Measurements from ENCODE around the gene NEK11. TPM values are rescaled to one million over a fixed set of nuclear protein-coding genes. Genes with fewer than 3 reads are reported as not detected.

NEK11 gene
- total and polyA plus RNA-seq, 2 donors (not counting 3 experiments of a cell fraction or from before 2014, with no cell fraction given), result 1.7 to 4.3 TPM

GRCh38 chr3:131174752-131175151 lies 148.1 kb downstream of the NEK11 start:
- BruUV-seq (replicated peaks), result no TSS peak
- Histone ChIP-seq H4K20me1 (replicated peaks; ENCODE audit: control insufficient read depth, extremely low read depth, insufficient read depth, low read length) (no peaks in the 10 kb centered on the region), H3K9me3 (replicated peaks; ENCODE audit: control insufficient read depth, insufficient read depth, low read length) (no peaks in the 10 kb centered on the region), H2AFZ (ENCODE audit: low read depth, low read length) (no peak overlapping the region), H3K79me2 (ENCODE audit: control insufficient read depth, insufficient read depth, low read length) (no peaks in the 10 kb centered on the region), H3K27me3 (ENCODE audit: control insufficient read depth in 2 of 2, insufficient read depth in 2 of 2, low read length in 2 of 2) (no peaks in the 10 kb centered on the region), H3K4me1 (ENCODE audit: control insufficient read depth, extremely low read depth, insufficient read depth, low read length) (no peaks in the 10 kb centered on the region), H3K27ac (ENCODE audit: insufficient read depth, low read depth, low read length) (no peak overlapping the region), H3K4me2 (ENCODE audit: insufficient read depth, low read length) (no peak overlapping the region), H3K9ac (replicated peaks; ENCODE audit: extremely low read depth, insufficient read depth, low read length) (no peak overlapping the region), H3K9me1 (replicated peaks; ENCODE audit: control insufficient read depth, extremely low read depth, insufficient read depth, low read length) (no peaks in the 10 kb centered on the region), H3K4me3 (replicated peaks in 1 of 3; ENCODE audit: insufficient read depth in 1 of 3, low read depth in 1 of 3, low read length in 3 of 3) (no peak overlapping the region), H3K36me3 (ENCODE audit: control insufficient read depth in 2 of 2, extremely low read depth in 1 of 2, insufficient read depth in 2 of 2, low read length in 2 of 2) (no peaks in the 10 kb centered on the region)
- CTCF ChIA-PET, result interaction anchor here (1.7 kb wide), 1 partner anchor 13 kb away, joined by 5 read pairs; no protein-coding TSS in a partner anchor
- TF ChIP-seq MYC (IDR thresholded peaks at IDR 0.05; ENCODE audit: low read depth, low read length) (no peak), GATA2 (IDR thresholded peaks at IDR 0.05; ENCODE audit: insufficient read depth, insufficient read length, low read depth, low read length) (no peak), POLR2AphosphoS5 (IDR thresholded peaks at IDR 0.05; ENCODE audit: insufficient read depth, low read depth, low read length) (no peak), EZH2 (IDR thresholded peaks at IDR 0.05; ENCODE audit: borderline replicate concordance, low read depth, low read length, severe bottlenecking) (no peak), FOS (IDR thresholded peaks at IDR 0.05; ENCODE audit: borderline replicate concordance, insufficient read depth, low read length) (no peak), CTCF (IDR thresholded peaks at IDR 0.05; ENCODE audit: extremely low read depth in 1 of 2, insufficient read depth in 1 of 2, low read depth in 1 of 2, low read length in 2 of 2) (no peak), MAX (IDR thresholded peaks at IDR 0.05; ENCODE audit: insufficient read depth, insufficient read length) (no peak), POLR2A (IDR thresholded peaks at IDR 0.05; ENCODE audit: low read depth, low read length) (no peak), JUN (IDR thresholded peaks at IDR 0.05; ENCODE audit: borderline replicate concordance, insufficient read depth, insufficient read length, low read depth) (no peak)
- intact Hi-C loops (cut with micrococcal nuclease) (no loop called here), dilution Hi-C loops (cut with MboI; ENCODE audit: extremely low pct_ligation_motif_present, low sequenced_read_pairs) (no loop called here)
- POLR2A ChIA-PET, result no interaction called here
- DNase-seq (ENCODE audit: low read depth, low spot score) (no peak), FAIRE-seq (peak; percentile 21)
